Testis (tissue), 3 donors: ENCODE results near the gene HCFC1R1. TPM values are rescaled to one million over a fixed set of nuclear protein-coding genes. Genes with fewer than 3 reads are reported as not detected.
A peak's percentile ranks its signal among the peaks of the same experiment; 100 is the strongest.

ENCODE experiments used
- DNase-seq: peaks from one replicate; pipeline ENCODE4 v3.0.0-alpha.2; 2019
- H3K27ac ChIP-seq, 2 donors: fragments of 200-600 bp; sonication (generic); one replicate each; pipeline ENCODE4 v1.5.1; 2019
- H3K27me3 ChIP-seq: fragments of 200-600 bp; sonication (generic); one replicate; pipeline ENCODE4 v1.5.1; 2019
- H3K36me3 ChIP-seq: fragments of 200-600 bp; sonication (generic); one replicate; pipeline ENCODE4 v1.5.1; 2017; ENCODE audit warnings: low read depth; ENCODE audit errors: missing control alignments
- H3K4me1 ChIP-seq: fragments of 200-600 bp; sonication (generic); one replicate; pipeline ENCODE4 v1.5.1; 2019
- H3K4me3 ChIP-seq, 2 donors: fragments of 200-600 bp; sonication (generic); one replicate each; pipeline ENCODE4 v1.5.1; 2017 to 2019
- H3K9me3 ChIP-seq: fragments of 200-600 bp; sonication (generic); one replicate; pipeline ENCODE4 v1.5.1; 2017
- CTCF ChIP-seq, 3 experiments: fragments of 450-650 bp in 2 of 3; fragments of 200-600 bp in 1 of 3; sonication (generic) in 1 of 3; IDR thresholded peaks; one replicate each; pipeline ENCODE4 v1.5.1; 2016 to 2019; ENCODE audit warnings: antibody characterized with exemption in 3 of 3, mild to moderate bottlenecking in 2 of 3, moderate library complexity in 1 of 3
- POLR2A ChIP-seq: fragments of 450-650 bp; IDR thresholded peaks from one replicate; pipeline ENCODE4 v1.6.1; 2017; ENCODE audit warnings: antibody characterized with exemption, mild to moderate bottlenecking, moderate library complexity
- WGBS, 2 donors: methylation state at CpG; one replicate each; pipeline ENCODE4 v1.1.5; 2018; 5-methylcytosine and 5-hydroxymethylcytosine counted together
- intact Hi-C: fragments of 100-400 bp; cut with DNase I; formaldehyde crosslinking; loops from one replicate; pipeline ENCODE4 v1.15.1; 2023; ENCODE audit warnings: low total_unique reads
- polyA plus RNA-seq: library from polyadenylated mRNA; stranded (reverse); fragments of 350-450 nt; fragmentation: Illumina TruSeq; extraction: RNeasy Lipid Tissue Mini Kit (QIAGEN cat#74804); gene quantifications from one replicate; pipeline ENCODE4 v1.2.3, GENCODE V29; 2014; ENCODE audit warnings: low read depth, low replicate concordance; ENCODE audit not compliant: insufficient read depth
- total RNA-seq, 2 donors: library from RNA; depleted of rRNA; stranded (reverse); fragments of >200 nt; gene quantifications; one replicate each; pipeline ENCODE4 v1.2.3, GENCODE V29; 2016

The HCFC1R1 gene
- total and polyA plus RNA-seq, 3 donors from 2014 or later, result 30.2 to 94.5 (median 39.4) TPM

GRCh38 chr16:2981177-2981898 is 42.4 kb downstream of the HCFC1R1 start:
- DNase-seq, result peak; percentile 64
- H3K4me1 ChIP-seq, result peaks cover 31% of the 10 kb centered on the region

GRCh38 chr16:2980227-2981176 is 43.2 kb downstream of the HCFC1R1 start, which contains the start of gene PKMYT1:
Gene PKMYT1 (minus strand): TSS chr16:2980446. CDS start chr16:2979657, 789 bp downstream.
- DNase-seq, result peak; percentile 90
- WGBS, 2 donors, result 5 to 10% methylated on average over 20 to 73 of the region's 91 CpGs
- peaks cover 26% of the 10 kb centered on the region for H3K4me1 ChIP-seq
- H3K9me3 ChIP-seq, result no peaks in the 10 kb centered on the region
- no peaks in the 10 kb centered on the region for H3K27me3 ChIP-seq
- H3K36me3 ChIP-seq, result no peaks in the 10 kb centered on the region
- no peak for TF ChIP-seq CTCF (IDR thresholded peaks at IDR 0.05)
- no peak for TF ChIP-seq POLR2A
- peak within 1 kb of the TSS; percentile 34 to 89 for H3K27ac ChIP-seq
- peak within 1 kb of the TSS; percentile 76 to 77 for H3K4me3 ChIP-seq
- intact Hi-C loops, result no loop called here

More at GRCh38 chr16:2981177-2981898, 42.4 kb downstream of the HCFC1R1 start:
- peak overlapping the region; percentile 76 to 77 for H3K4me3 ChIP-seq
- H3K27me3 ChIP-seq, result no peaks in the 10 kb centered on the region
- TF ChIP-seq POLR2A (no peak), CTCF (IDR thresholded peaks at IDR 0.05) (no peak)
- H3K9me3 ChIP-seq, result no peaks in the 10 kb centered on the region
- WGBS, 2 donors, result 18 to 25% methylated on average over 33 of the region's 33 CpGs
- intact Hi-C loops, result no loop called here
- no peaks in the 10 kb centered on the region for H3K36me3 ChIP-seq
- H3K27ac ChIP-seq, result peak overlapping the region; percentile 34 to 89

- H3K4me3 ChIP-seq, result peak overlapping the region; percentile 76 to 77
- H3K9me3 ChIP-seq, result no peaks in the 10 kb centered on the region
- H3K36me3 ChIP-seq, result no peaks in the 10 kb centered on the region
- intact Hi-C loops, result no loop called here
- TF ChIP-seq CTCF (IDR thresholded peaks at IDR 0.05) (no peak), POLR2A (no peak)
- H3K4me1 ChIP-seq, result peaks cover 20% of the 10 kb centered on the region
- 1 to 5% methylated on average over 32 to 43 of the region's 43 CpGs for WGBS, 2 donors
- peak overlapping the region in 1 of 2 donors; percentile 89 for H3K27ac ChIP-seq
- H3K27me3 ChIP-seq, result no peaks in the 10 kb centered on the region
- DNase-seq, result no peak
Observed at GRCh38 chr16:2979669-2980226, 44.0 kb downstream of the HCFC1R1 start.

GRCh38 chr16:2977440-2977839 is 46.3 kb downstream of the HCFC1R1 start:
- TF ChIP-seq CTCF (IDR thresholded peaks at IDR 0.05) (no peak), POLR2A (no peak)
- Histone ChIP-seq H3K27me3 (no peaks in the 10 kb centered on the region), H3K4me3 (no peak overlapping the region), H3K4me1 (peaks cover 20% of the 10 kb centered on the region), H3K36me3 (no peaks in the 10 kb centered on the region), H3K27ac (no peak overlapping the region), H3K9me3 (no peaks in the 10 kb centered on the region)
- DNase-seq, result no peak
- WGBS, 2 donors, result 85 to 86% methylated on average over 4 to 6 of the region's 6 CpGs
- intact Hi-C loops, result no loop called here
